GM12878 (cell line): Measurements from ENCODE around the gene NRN1L. TPM values are rescaled to one million over a fixed set of nuclear protein-coding genes. Genes with fewer than 3 reads are reported as not detected.

Experiments used
- ATAC-seq: fragments of 200-7000 bp; cut with Tn5 transposase; 3 replicates; pipeline ENCODE4 v1.9.1; 2020; ENCODE audit warnings: mild to moderate bottlenecking, moderate library complexity
- BruUV-seq: library from RNA; stranded (reverse); fragments of 400-500 nt; replicated peaks from 2 replicates; lab custom pipeline; 2021; lab: Mats Ljungman, UMichigan
- CTCF ChIA-PET: fragments of 300-600 bp; sonication (Branson Sonifier 250); formaldehyde crosslinking; extraction: SDS; loops from one replicate; lab custom pipeline; 2021; ENCODE audit warnings: inconsistent platforms; lab: Yijun Ruan, JAX
- POLR2A ChIA-PET: fragments of 350-600 bp; formaldehyde crosslinking; extraction: SDS; loops from one replicate; lab custom pipeline; 2021; ENCODE audit warnings: inconsistent platforms; lab: Charles Lee
- RAD21 ChIA-PET: fragments of 300-600 bp; sonication (Branson Sonifier 250); formaldehyde crosslinking; loops from one replicate; lab custom pipeline; 2023; ENCODE audit warnings: antibody characterized with exemption; ENCODE audit not compliant: unreplicated experiment; lab: Charles Lee
- SMC1A ChIA-PET: fragments of 300-600 bp; sonication (Branson Sonifier 250); formaldehyde crosslinking; loops from one replicate; lab custom pipeline; 2023; ENCODE audit not compliant: unreplicated experiment, uncharacterized antibody; lab: Charles Lee
- DNase-seq: peaks from one replicate; pipeline ENCODE4 v3.0.0-alpha.2; 2011; ENCODE audit warnings: low read depth, low spot score
- FAIRE-seq: peaks from 3 replicates; lab custom pipeline; 2011; peaks lifted over from hg19 to GRCh38; lab: Jason Lieb, UNC
- H2AFZ ChIP-seq: 2 replicates; pipeline ENCODE4 v1.6.0; 2011; ENCODE audit warnings: low read depth, low read length, control low read depth; ENCODE audit not compliant: control insufficient read depth
- H3K27ac ChIP-seq: 2 replicates; pipeline ENCODE4 v1.5.1; 2011; ENCODE audit warnings: control low read depth; ENCODE audit not compliant: control insufficient read depth, insufficient read depth
- H3K27me3 ChIP-seq, 2 experiments: replicated peaks in 1 of 2; 2 replicates each; pipeline versions ENCODE4 v1.6.0 to v1.6.1; 2011; ENCODE audit warnings: low read length in 1 of 2; ENCODE audit not compliant: control insufficient read depth in 2 of 2, insufficient read depth in 2 of 2
- H3K36me3 ChIP-seq, 2 experiments: 2 replicates each; pipeline ENCODE4 v1.5.1; 2011; ENCODE audit warnings: low read length in 1 of 2; ENCODE audit not compliant: control insufficient read depth in 2 of 2, insufficient read depth in 2 of 2
- H3K4me1 ChIP-seq: 2 replicates; pipeline ENCODE4 v1.6.1; 2011; ENCODE audit warnings: mild to moderate bottlenecking, low read length, moderate library complexity, mixed read lengths; ENCODE audit not compliant: control insufficient read depth, insufficient read depth
- H3K4me2 ChIP-seq: 2 replicates; pipeline ENCODE4 v1.6.0; 2011; ENCODE audit warnings: control low read depth; ENCODE audit not compliant: control insufficient read depth, insufficient read depth
- H3K4me3 ChIP-seq: fragments of 200-600 bp; sonication (generic); 2 replicates; pipeline ENCODE4 v1.5.1; 2016
- H3K79me2 ChIP-seq: 2 replicates; pipeline ENCODE4 v1.6.0; 2011; ENCODE audit warnings: low read length; ENCODE audit not compliant: control insufficient read depth, insufficient read depth
- H3K9ac ChIP-seq: 2 replicates; pipeline ENCODE4 v1.8.0; 2011; ENCODE audit warnings: low read length, control low read depth, mixed read lengths; ENCODE audit not compliant: control insufficient read depth, insufficient read depth
- H3K9me3 ChIP-seq: replicated peaks from 3 replicates; pipeline ENCODE4 v1.5.1; 2011; ENCODE audit warnings: mild to moderate bottlenecking, low read length; ENCODE audit not compliant: control insufficient read depth, insufficient read depth
- H4K20me1 ChIP-seq: 2 replicates; pipeline ENCODE4 v1.6.0; 2011; ENCODE audit not compliant: control insufficient read depth, insufficient read depth
- POLR2A ChIP-seq: IDR thresholded peaks from 2 replicates; pipeline ENCODE4 v1.6.1; 2011; ENCODE audit warnings: low read depth, mild to moderate bottlenecking, low read length
- RB1 ChIP-seq: fragments of 450-650 bp; formaldehyde crosslinking; IDR thresholded peaks from 2 replicates; pipeline ENCODE4 v1.6.1; 2017; ENCODE audit warnings: mild to moderate bottlenecking, borderline replicate concordance
- ZBTB33 ChIP-seq: fragments of 450-650 bp; IDR thresholded peaks from 2 replicates; pipeline ENCODE4 v1.6.1; 2017; ENCODE audit warnings: mild to moderate bottlenecking
- WGBS: methylation state at CpG from one replicate; pipeline ENCODE4 v1.1.6; 2016; ENCODE audit warnings: low lambda C conversion rate; ENCODE audit not compliant: insufficient replicate concordance, insufficient coverage; ENCODE audit errors: missing lambda C conversion rate; 5-methylcytosine and 5-hydroxymethylcytosine counted together
- in situ Hi-C: fragments of 300-500 bp; cut with MboI; formaldehyde crosslinking; loops from 9 replicates; pipeline ENCODE4 v1.14.3; 2018; ENCODE audit warnings: mixed read lengths
- intact Hi-C: fragments of 100-400 bp; cut with micrococcal nuclease; formaldehyde crosslinking; loops from one replicate; pipeline ENCODE4 v1.14.2; 2022; ENCODE audit not compliant: unreplicated experiment
- polyA plus RNA-seq, 11 experiments: library from polyadenylated mRNA; depleted of rRNA in 4 of 11; unstranded in 6 of 11; stranded (reverse) in 5 of 11; fragments of >200 nt; fragmentation: Nextera tagmentation in 4 of 11; fragmentation: Illumina TruSeq in 1 of 11; extraction: Ambion mirVana in 4 of 11; extraction: Trizol in 1 of 11; gene quantifications; 1 replicate in 1 of 11; 2 replicates in 10 of 11; pipeline versions ENCODE4 v1.2.1 to v1.2.3, GENCODE V29; 2011 to 2016; ENCODE audit warnings: inconsistent platforms in 2 of 11, missing spikeins in 2 of 11, low read depth in 1 of 11
- total RNA-seq, 4 experiments: library from RNA; depleted of rRNA in 3 of 4; stranded (reverse); fragments of >200 nt in 3 of 4; fragmentation: Illumina TruSeq in 1 of 4; extraction: Trizol in 1 of 4; gene quantifications; 2 replicates each; pipeline versions ENCODE4 v1.2.1 to v1.2.3, GENCODE V29; 2013 to 2021

Gene NRN1L
- total and polyA plus RNA-seq, 10 of the 15 experiments (the other 5 are each of a cell fraction or from before 2014, with no cell fraction given), result 0.11 to 0.99 (median 0.28) TPM; not detected in 3

- FAIRE-seq (no peak), DNase-seq (no peak), ATAC-seq (no peak)
- Histone ChIP-seq H3K27ac (no peak overlapping the region), H2AFZ (no peak overlapping the region), H3K9me3 (no peaks in the 10 kb centered on the region), H3K79me2 (no peaks in the 10 kb centered on the region), H3K9ac (no peak overlapping the region), H3K4me2 (no peak overlapping the region), H3K36me3 (peaks cover 0 to 11% of the 10 kb centered on the region in 2 experiments; a peak in 2 of 4 replicates), H4K20me1 (no peaks in the 10 kb centered on the region), H3K27me3 (no peaks in the 10 kb centered on the region), H3K4me1 (no peaks in the 10 kb centered on the region; the same call in 1 of the 2 replicates), H3K4me3 (no peak overlapping the region)
- intact Hi-C loops, result loop anchor here (10.0 kb wide), 1 partner anchor 400 kb away; the partner anchor contains the start of gene RIPOR1
- 98% methylated on average over 10 of the region's 10 CpGs for WGBS
- TF ChIP-seq RB1, result no peak
- 0 out of 2 replicates have a peak, but pooled peaks have one; percentile 17 for TF ChIP-seq POLR2A
- no peak for TF ChIP-seq ZBTB33
- ChIA-PET SMC1A (interaction anchor here (0.6 to 1.1 kb wide), 3 partner anchors 30 to 122 kb away, joined by 3 to 4 read pairs (median 4); no protein-coding TSS in a partner anchor), RAD21 (interaction anchor here (0.6 to 1.0 kb wide), 2 partner anchors 9 to 253 kb away, joined by 3 read pairs; no protein-coding TSS in a partner anchor), CTCF (interaction anchor here (0.6 to 2.2 kb wide), 7 partner anchors 17 to 404 kb away, joined by 3 to 11 read pairs (median 3); no protein-coding TSS in a partner anchor), POLR2A (interaction anchor here (0.6 kb wide), 1 partner anchor 76 kb away, joined by 4 read pairs; no protein-coding TSS in a partner anchor)
- BruUV-seq, result no TSS peak
- in situ Hi-C loops, result no loop called here
Measured at GRCh38 chr16:67924140-67924906, 39.6 kb downstream of the NRN1L start.
